Bronchial epithelial cell (primary cell): ENCODE results near the gene BARD1. TPM values are rescaled to one million over a fixed set of nuclear protein-coding genes. Genes with fewer than 3 reads are reported as not detected.
"Not testable (repeated sequence)": the region's sequence is repeated elsewhere in the genome, so short reads cannot be mapped to it uniquely, and the experiment has no call there.

Experiments
- DNase-seq: peaks from one replicate; pipeline ENCODE4 v3.0.0-alpha.2; 2010; ENCODE audit warnings: low read depth
- FAIRE-seq: peaks from 2 replicates; lab custom pipeline; 2011; peaks lifted over from hg19 to GRCh38; lab: Jason Lieb, UNC
- H3K27me3 ChIP-seq: 2 replicates; pipeline ENCODE4 v1.5.1; 2011; ENCODE audit warnings: low read length; ENCODE audit not compliant: control insufficient read depth, insufficient read depth
- H3K36me3 ChIP-seq: 2 replicates; pipeline ENCODE4 v1.5.1; 2011; ENCODE audit warnings: low read length; ENCODE audit not compliant: control insufficient read depth, insufficient read depth
- H3K4me3 ChIP-seq: 2 replicates; pipeline ENCODE4 v1.5.1; 2011; ENCODE audit warnings: mild to moderate bottlenecking, low read depth, low read length, control low read depth
- CTCF ChIP-seq: IDR thresholded peaks from 2 replicates; pipeline ENCODE4 v1.5.1; 2011; ENCODE audit warnings: mild to moderate bottlenecking, moderate library complexity, low read length, control low read depth, inconsistent platforms; ENCODE audit not compliant: insufficient read depth, severe bottlenecking
- total RNA-seq: library from RNA; depleted of rRNA; stranded (reverse); fragments of >200 nt; gene quantifications from 2 replicates; pipeline ENCODE4 v1.2.1, GENCODE V29; 2014

The BARD1 gene
- total RNA-seq, 1 donor from 2014 or later, result 9.2 TPM

- Histone ChIP-seq H3K4me3 (no peak overlapping the region), H3K36me3 (no peaks in the 10 kb centered on the region), H3K27me3 (no peaks in the 10 kb centered on the region)
- FAIRE-seq (no peak), DNase-seq (peak; percentile 37)
- no peak for TF ChIP-seq CTCF
Observed at GRCh38 chr2:214796911-214797310, 12.6 kb downstream of the BARD1 start.

- not testable (repeated sequence) for DNase-seq, H3K36me3 ChIP-seq, H3K27me3 ChIP-seq, FAIRE-seq, H3K4me3 ChIP-seq
Observed at GRCh38 chr2:214783181-214783580, 26.3 kb downstream of the BARD1 start.

DNA sequence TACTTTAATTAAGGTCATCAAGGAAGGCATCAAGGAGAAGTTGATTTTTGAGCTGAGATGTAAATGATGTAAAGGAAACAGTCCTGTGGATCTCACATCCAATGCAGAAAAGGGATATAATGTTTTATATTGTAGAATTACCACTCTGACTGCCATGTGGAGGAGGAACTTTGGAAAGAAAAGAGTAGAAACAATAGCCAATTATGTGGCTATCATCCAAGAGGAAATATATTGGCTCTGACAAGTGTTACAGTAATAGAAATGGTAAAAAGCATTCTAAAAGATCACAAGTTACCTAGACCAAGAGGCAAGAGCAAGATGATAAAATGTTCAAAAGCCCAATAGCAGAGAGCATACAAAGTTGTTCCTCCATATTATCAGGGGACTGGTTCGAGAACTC is 26.8 kb downstream of the BARD1 start:
- no peak for FAIRE-seq
- H3K36me3 ChIP-seq, result no peaks in the 10 kb centered on the region
- H3K27me3 ChIP-seq, result no peaks in the 10 kb centered on the region
- TF ChIP-seq CTCF, result no peak
- DNase-seq, result no peak
- H3K4me3 ChIP-seq, result no peak overlapping the region

GRCh38 chr2:214781226-214781625 is 28.3 kb downstream of the BARD1 start:
- no peak for FAIRE-seq
- TF ChIP-seq CTCF, result no peak
- no peaks in the 10 kb centered on the region for H3K36me3 ChIP-seq
- H3K4me3 ChIP-seq, result no peak overlapping the region
- H3K27me3 ChIP-seq, result no peaks in the 10 kb centered on the region
- DNase-seq, result no peak

DNA sequence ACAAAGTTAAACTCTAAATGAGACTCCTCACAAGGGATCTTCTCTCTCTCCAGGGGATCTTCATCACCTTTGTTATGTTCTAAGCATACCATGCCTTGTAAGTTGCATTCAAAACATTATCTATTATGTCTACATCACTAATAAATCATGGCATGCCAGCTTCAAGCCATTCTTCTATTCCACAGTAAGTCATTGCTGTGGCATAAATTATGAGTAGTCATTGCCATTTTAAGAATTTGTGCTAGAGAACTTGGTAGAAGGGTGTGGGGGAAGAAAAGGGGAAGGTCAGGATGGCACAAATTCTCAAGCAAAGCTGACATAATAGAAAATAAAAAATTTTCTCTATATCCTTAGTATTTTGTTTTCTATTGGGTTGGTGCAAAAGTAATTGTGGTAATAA is 33.5 kb downstream of the BARD1 start:
- no peak overlapping the region for H3K4me3 ChIP-seq
- FAIRE-seq, result no peak
- no peak for TF ChIP-seq CTCF
- no peaks in the 10 kb centered on the region for H3K36me3 ChIP-seq
- no peak for DNase-seq
- H3K27me3 ChIP-seq, result no peaks in the 10 kb centered on the region

- no peak for FAIRE-seq
- H3K36me3 ChIP-seq, result no peaks in the 10 kb centered on the region
- peak; percentile 82 for DNase-seq
Observed at GRCh38 chr2:214774108-214774507, 35.4 kb downstream of the BARD1 start.

More at GRCh38 chr2:214774108-214774507, 35.4 kb downstream of the BARD1 start:
- no peak for TF ChIP-seq CTCF
- no peaks in the 10 kb centered on the region for H3K27me3 ChIP-seq
- H3K4me3 ChIP-seq, result no peak overlapping the region
